Omental fat pad (tissue), 4 donors: Measurements from ENCODE around the gene KRTAP17-1. TPM values are rescaled to one million over a fixed set of nuclear protein-coding genes. Genes with fewer than 3 reads are reported as not detected.

Experiments
- ATAC-seq: fragments of 150-250 bp; one replicate; pipeline ENCODE4 v1.9.1; 2016; ENCODE audit warnings: mild to moderate bottlenecking, moderate library complexity; ENCODE audit not compliant: low FRiP score
- DNase-seq: peaks from one replicate; pipeline ENCODE4 v3.0.0-alpha.2; 2019; ENCODE audit warnings: low spot score
- CTCF ChIP-seq, 3 donors: fragments of 450-650 bp; IDR thresholded peaks; one replicate each; pipeline ENCODE4 v1.5.1; 2016 to 2017; ENCODE audit warnings: antibody characterized with exemption in 3 of 3, mild to moderate bottlenecking in 3 of 3, moderate library complexity in 2 of 3
- total RNA-seq, 4 donors: library from RNA; depleted of rRNA; stranded (reverse); fragments of >200 nt; gene quantifications; one replicate each; pipeline ENCODE4 v1.1.0, GENCODE V29; 2016

The KRTAP17-1 gene
- total RNA-seq, 4 donors from 2014 or later, result not detected

DNA sequence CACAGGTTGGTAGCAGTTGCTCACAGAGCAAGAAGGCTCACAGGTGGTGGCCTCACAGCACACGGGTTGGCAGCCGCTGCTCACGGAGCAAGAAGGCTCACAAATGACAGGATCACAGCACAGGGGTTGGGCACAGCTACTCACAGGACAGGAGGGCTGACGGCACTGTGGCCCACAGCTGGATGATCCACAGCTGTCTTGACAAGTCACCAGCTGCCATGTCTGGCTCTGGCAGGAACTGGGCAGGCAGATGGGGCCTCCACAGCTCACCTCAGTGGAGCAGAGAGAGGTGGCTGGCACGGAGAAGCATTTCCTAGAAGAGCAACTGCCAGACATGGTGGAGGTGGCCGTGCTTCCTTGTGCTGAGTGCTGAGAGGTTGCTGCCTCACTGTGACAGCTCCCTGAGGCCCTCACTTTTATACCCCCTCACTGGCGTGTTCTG, 6.6 kb downstream of the KRTAP17-1 start, which contains the start of gene KRTAP16-1:
TSS of gene KRTAP16-1 (minus strand) at position 392 of the 442 bp plus-strand sequence. CDS start at position 336, 56 bp downstream.
- ATAC-seq (no peak), DNase-seq (no peak)
- no peak for TF ChIP-seq CTCF (IDR thresholded peaks at IDR 0.05)

DNA sequence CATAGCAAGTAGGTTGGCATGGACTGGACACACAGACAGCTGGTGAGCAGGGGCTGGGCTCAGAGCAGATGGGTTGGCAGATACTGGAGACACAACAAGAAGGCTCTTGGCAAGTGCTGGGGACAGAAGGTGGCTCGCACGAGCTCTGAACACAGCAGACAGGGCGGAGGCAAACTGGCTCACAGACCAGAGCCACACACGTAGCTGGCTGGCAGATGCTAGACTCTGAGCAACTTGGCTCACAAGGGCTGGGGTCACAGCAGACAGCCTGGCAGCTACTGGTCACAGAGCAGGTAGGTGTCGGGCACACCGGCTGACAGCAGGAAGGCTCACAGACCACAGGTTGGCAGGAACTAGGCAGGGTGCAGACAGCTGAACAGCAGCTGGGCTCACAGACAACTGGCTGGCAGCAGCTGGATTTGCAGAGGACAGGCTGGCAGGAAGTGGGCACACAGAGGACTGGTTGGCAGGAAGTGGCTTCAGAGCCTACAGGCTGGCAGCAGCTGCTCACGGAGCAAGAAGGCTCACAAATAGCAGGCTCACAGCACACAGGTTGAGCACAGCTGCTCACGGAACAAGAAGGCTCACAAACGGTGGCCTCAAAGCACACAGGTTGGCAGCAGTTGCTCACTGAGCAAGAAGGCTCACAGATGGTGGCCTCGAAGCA, 7.1 kb downstream of the KRTAP17-1 start:
- peak; percentile 17 for ATAC-seq
- no peak for TF ChIP-seq CTCF (IDR thresholded peaks at IDR 0.05)
- DNase-seq, result no peak

- TF ChIP-seq CTCF (IDR thresholded peaks at IDR 0.05), result no peak
- DNase-seq (no peak), ATAC-seq (no peak)
Observed at GRCh38 chr17:41307647-41308046, 7.9 kb downstream of the KRTAP17-1 start.

DNA sequence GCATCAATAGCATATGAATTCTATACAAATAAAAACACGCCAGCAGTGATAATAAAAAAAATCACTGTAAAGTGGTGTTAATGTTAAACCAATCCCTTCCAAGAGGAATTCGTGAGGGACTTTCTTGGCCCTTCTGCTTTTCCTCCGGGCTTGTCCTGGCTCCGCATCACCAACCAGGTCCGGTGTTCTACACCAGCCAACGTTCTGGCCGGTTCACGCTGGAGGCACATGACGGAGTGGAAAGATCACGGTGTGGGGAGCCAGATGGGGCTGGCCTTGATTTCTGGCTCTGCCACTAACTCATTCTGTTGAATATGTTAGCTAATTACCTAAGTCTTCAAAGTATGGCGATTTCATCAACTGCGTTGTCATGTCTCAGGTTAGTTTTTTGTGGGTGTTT, 11.4 kb downstream of the KRTAP17-1 start:
- no peak for ATAC-seq
- TF ChIP-seq CTCF (IDR thresholded peaks at IDR 0.05), result no peak

DNA sequence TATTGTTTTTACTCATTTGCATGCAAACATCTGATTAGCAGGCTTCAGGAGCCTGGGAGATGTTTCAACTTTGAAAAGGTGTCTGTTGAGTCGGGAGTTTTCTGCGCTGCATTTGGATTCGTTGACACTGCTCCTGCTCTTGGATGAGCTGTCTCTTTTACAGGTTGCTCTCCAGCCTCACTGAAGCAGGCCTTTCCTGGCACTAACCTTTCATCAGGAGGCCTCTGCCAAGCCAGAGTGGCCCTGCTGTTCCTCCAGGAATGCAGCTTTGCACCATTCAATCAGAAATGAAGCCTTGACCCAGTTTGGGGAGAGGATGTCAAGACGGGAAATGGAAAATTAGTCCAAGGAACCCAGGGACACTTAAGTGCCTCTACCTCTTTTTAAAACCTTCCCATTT, 12.5 kb downstream of the KRTAP17-1 start:
- TF ChIP-seq CTCF (IDR thresholded peaks at IDR 0.05), result no peak
- ATAC-seq, result no peak
- DNase-seq, result no peak

More for the DNA sequence above, 11.4 kb downstream of the KRTAP17-1 start:
- DNase-seq, result no peak

- ATAC-seq (no peak), DNase-seq (no peak)
- no peak for TF ChIP-seq CTCF (IDR thresholded peaks at IDR 0.05)
Observed at GRCh38 chr17:41301916-41302901, 13.3 kb downstream of the KRTAP17-1 start, which contains the start of gene KRTAP29-1. Gene KRTAP29-1, minus strand, starts transcription at chr17:41302851. Its CDS starts 0 bp downstream, at chr17:41302851.
